Neural cell (in vitro differentiated cells): ENCODE measurements around the gene C3.

Experiments used
- EZH2 ChIP-seq: fragments of 200-600, 300-800 bp; shearing (Covaris generic), sonication (generic); IDR thresholded peaks from 2 replicates; pipeline ENCODE4 v1.6.1; 2014; ENCODE audit warnings: antibody characterized with exemption, low read length, borderline replicate concordance, mild to moderate bottlenecking; ENCODE audit not compliant: insufficient read depth, poor library complexity, severe bottlenecking
- MXI1 ChIP-seq: fragments of 450-650 bp; conservative IDR thresholded peaks from 2 replicates; pipeline ENCODE4 v1.6.1; 2014; ENCODE audit warnings: antibody characterized with exemption, mild to moderate bottlenecking; ENCODE audit not compliant: poor library complexity, severe bottlenecking
- POLR2AphosphoS5 ChIP-seq: IDR thresholded peaks from 2 replicates; pipeline ENCODE4 v1.6.1; 2012
- RAD21 ChIP-seq: fragments of 450-650 bp; conservative IDR thresholded peaks from 2 replicates; pipeline ENCODE4 v1.6.1; 2014; ENCODE audit warnings: antibody characterized with exemption, mild to moderate bottlenecking, moderate library complexity
- REST ChIP-seq: IDR thresholded peaks from 2 replicates; pipeline ENCODE4 v1.6.1; 2012; ENCODE audit warnings: borderline replicate concordance
- TAF1 ChIP-seq: IDR thresholded peaks from 2 replicates; pipeline ENCODE4 v1.6.1; 2012; ENCODE audit warnings: low read depth
- TF ChIP-seq, protein P1 (sequence below): fragments of 450-650 bp; IDR thresholded peaks from 2 replicates; pipeline ENCODE4 v1.5.1; 2014; ENCODE audit warnings: antibody characterized with exemption, mild to moderate bottlenecking, moderate library complexity; ENCODE audit not compliant: poor library complexity, severe bottlenecking

DNA sequence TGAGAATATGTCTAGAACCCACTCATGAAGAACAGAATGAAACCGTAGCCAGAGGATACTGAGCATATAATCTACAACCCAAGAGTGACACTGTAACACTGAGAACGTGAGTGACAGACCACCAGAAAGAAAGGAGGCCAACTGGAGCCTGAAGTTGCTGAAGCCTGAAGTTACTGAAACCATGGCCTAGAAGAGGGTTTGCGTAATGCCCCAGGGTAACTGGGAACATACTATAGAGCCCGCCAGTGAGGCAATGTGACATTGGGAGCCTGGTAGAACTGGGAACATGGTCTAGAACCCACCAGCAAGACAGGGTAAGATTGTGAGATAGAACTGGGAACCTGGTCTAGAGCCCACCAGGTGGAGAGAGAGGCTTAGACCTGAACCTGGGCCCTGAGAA lies 35.0 kb downstream of the C3 start:
- TF ChIP-seq EZH2 = no peak
- TF ChIP-seq MXI1 = no peak
- TF ChIP-seq, protein P1, sequence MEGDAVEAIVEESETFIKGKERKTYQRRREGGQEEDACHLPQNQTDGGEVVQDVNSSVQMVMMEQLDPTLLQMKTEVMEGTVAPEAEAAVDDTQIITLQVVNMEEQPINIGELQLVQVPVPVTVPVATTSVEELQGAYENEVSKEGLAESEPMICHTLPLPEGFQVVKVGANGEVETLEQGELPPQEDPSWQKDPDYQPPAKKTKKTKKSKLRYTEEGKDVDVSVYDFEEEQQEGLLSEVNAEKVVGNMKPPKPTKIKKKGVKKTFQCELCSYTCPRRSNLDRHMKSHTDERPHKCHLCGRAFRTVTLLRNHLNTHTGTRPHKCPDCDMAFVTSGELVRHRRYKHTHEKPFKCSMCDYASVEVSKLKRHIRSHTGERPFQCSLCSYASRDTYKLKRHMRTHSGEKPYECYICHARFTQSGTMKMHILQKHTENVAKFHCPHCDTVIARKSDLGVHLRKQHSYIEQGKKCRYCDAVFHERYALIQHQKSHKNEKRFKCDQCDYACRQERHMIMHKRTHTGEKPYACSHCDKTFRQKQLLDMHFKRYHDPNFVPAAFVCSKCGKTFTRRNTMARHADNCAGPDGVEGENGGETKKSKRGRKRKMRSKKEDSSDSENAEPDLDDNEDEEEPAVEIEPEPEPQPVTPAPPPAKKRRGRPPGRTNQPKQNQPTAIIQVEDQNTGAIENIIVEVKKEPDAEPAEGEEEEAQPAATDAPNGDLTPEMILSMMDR = no peak
- TF ChIP-seq POLR2AphosphoS5 = no peak
- TF ChIP-seq TAF1 = no peak
- TF ChIP-seq REST = no peak
- no peak for TF ChIP-seq RAD21
